Osteoblast (primary cell): Measurements from ENCODE around the gene MCL1. TPM values are rescaled to one million over a fixed set of nuclear protein-coding genes. Genes with fewer than 3 reads are reported as not detected.

Experiments used
- DNase-seq: peaks from one replicate; pipeline ENCODE4 v3.0.0; 2011; ENCODE audit warnings: low spot score, mixed read lengths; ENCODE audit not compliant: insufficient read length; ENCODE audit errors: missing footprints
- H2AFZ ChIP-seq: 2 replicates; pipeline ENCODE4 v1.6.0; 2011; ENCODE audit warnings: mild to moderate bottlenecking, low read length
- H3K27ac ChIP-seq: 2 replicates; pipeline ENCODE4 v1.5.1; 2011; ENCODE audit warnings: mild to moderate bottlenecking, low read depth, low read length, moderate library complexity
- H3K27me3 ChIP-seq: 2 replicates; pipeline ENCODE4 v1.6.0; 2012; ENCODE audit warnings: mild to moderate bottlenecking, control low read depth, inconsistent platforms, low read length, moderate library complexity; ENCODE audit not compliant: insufficient read depth
- H3K36me3 ChIP-seq: 2 replicates; pipeline ENCODE4 v1.5.1; 2011; ENCODE audit warnings: mild to moderate bottlenecking, low read length, control low read depth, moderate library complexity; ENCODE audit not compliant: insufficient read depth
- H3K4me1 ChIP-seq: 2 replicates; pipeline ENCODE4 v1.5.1; 2011; ENCODE audit warnings: mild to moderate bottlenecking, low read length, control low read depth, moderate library complexity; ENCODE audit not compliant: insufficient read depth
- H3K4me2 ChIP-seq: 2 replicates; pipeline ENCODE4 v1.6.0; 2011; ENCODE audit warnings: mild to moderate bottlenecking, low read length; ENCODE audit not compliant: insufficient read depth
- H3K4me3 ChIP-seq: fragments of 200-600 bp; sonication (generic); 3 replicates; pipeline ENCODE4 v1.5.1; 2012; ENCODE audit warnings: mild to moderate bottlenecking, low read length, inconsistent platforms; ENCODE audit not compliant: insufficient read depth
- H3K79me2 ChIP-seq: 2 replicates; pipeline ENCODE4 v1.6.0; 2012; ENCODE audit warnings: mild to moderate bottlenecking, low read length, control low read depth, inconsistent platforms; ENCODE audit not compliant: insufficient read depth
- H3K9me3 ChIP-seq: 2 replicates; pipeline ENCODE4 v1.5.1; 2011; ENCODE audit warnings: low read depth, low read length, control low read depth
- H4K20me1 ChIP-seq: 2 replicates; pipeline ENCODE4 v1.6.0; 2012; ENCODE audit warnings: mild to moderate bottlenecking, low read length, control low read depth; ENCODE audit not compliant: insufficient read depth
- CTCF ChIP-seq: IDR thresholded peaks from 2 replicates; pipeline ENCODE4 v1.5.1; 2011; ENCODE audit warnings: mild to moderate bottlenecking, low read depth, low read length, moderate library complexity; ENCODE audit errors: extremely low read depth
- total RNA-seq: library from RNA; depleted of rRNA; stranded (reverse); fragments of >200 nt; gene quantifications from 2 replicates; pipeline ENCODE4 v1.2.3, GENCODE V29; 2012

Gene MCL1
- total RNA-seq, 1 donor = 176 TPM

- H3K4me1 ChIP-seq = peaks cover 28% of the 10 kb centered on the region
- H3K36me3 ChIP-seq = peaks cover 7% of the 10 kb centered on the region
- no peak for TF ChIP-seq CTCF
- no peaks in the 10 kb centered on the region for H3K9me3 ChIP-seq
- no peak overlapping the region for H3K4me2 ChIP-seq
- H3K4me3 ChIP-seq = no peak overlapping the region
- H3K27ac ChIP-seq = peak overlapping the region; percentile 54
- H3K79me2 ChIP-seq = no peaks in the 10 kb centered on the region
- DNase-seq = peak; percentile 96
- no peak overlapping the region for H2AFZ ChIP-seq
- H3K27me3 ChIP-seq = no peaks in the 10 kb centered on the region
- H4K20me1 ChIP-seq = no peaks in the 10 kb centered on the region
Observed at GRCh38 chr1:150551051-150551783, 28.2 kb downstream of the MCL1 start.

DNA sequence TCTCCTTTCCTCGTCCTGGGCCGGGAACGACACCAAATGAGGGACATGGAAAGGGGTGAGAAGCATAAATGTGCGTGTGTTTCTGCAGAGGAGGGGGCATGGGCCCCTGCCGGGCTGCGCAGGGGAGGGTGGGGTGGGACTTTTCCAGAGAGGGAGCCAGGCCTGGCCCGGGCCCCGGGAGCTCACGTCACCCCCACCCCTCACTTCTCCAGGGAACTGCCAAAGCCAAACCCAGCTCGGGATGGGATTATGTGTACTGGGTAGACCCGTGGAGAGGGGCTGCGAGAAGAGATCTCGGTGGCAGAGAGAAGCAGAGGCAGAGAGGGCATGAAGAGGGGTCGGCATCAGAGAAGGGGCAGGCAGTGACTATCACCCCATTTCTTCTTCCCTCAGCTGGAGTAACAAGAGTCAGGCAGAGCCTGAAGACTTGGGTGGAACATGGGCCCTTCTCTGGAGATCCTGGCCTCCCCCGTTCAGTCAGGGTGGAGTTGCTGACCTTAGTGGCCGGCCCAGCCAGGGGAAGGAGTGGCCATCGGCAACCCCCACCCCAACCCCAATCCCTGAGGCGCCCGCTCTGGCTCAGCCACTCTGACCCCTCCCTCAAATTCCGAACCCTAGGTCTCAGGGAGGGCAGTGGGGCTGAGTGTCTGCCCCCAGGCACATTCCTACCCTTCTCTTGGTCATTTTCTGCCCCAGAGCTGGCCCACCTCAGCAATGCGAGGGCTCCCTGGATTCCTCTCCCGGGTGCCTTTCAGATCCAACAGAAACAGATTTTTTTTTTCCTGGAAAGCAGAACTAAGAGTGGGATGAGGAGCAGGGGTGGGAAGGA lies 29.0 kb downstream of the MCL1 start:
- peak overlapping the region; percentile 72 for H3K4me3 ChIP-seq
- no peaks in the 10 kb centered on the region for H3K9me3 ChIP-seq
- no peaks in the 10 kb centered on the region for H3K27me3 ChIP-seq
- H3K79me2 ChIP-seq = no peaks in the 10 kb centered on the region
- H3K4me2 ChIP-seq = peak overlapping the region; percentile 81
- H3K36me3 ChIP-seq = peaks cover 1% of the 10 kb centered on the region
- no peak for TF ChIP-seq CTCF
- DNase-seq = peak; percentile 86
- H3K4me1 ChIP-seq = peaks cover 28% of the 10 kb centered on the region
- H4K20me1 ChIP-seq = no peaks in the 10 kb centered on the region
- peak overlapping the region; percentile 54 for H3K27ac ChIP-seq
- H2AFZ ChIP-seq = no peak overlapping the region

GRCh38 chr1:150549496-150550221 lies 29.8 kb downstream of the MCL1 start:
- DNase-seq = peak; percentile 96
- Histone ChIP-seq H2AFZ (no peak overlapping the region), H3K4me1 (peaks cover 28% of the 10 kb centered on the region)

More at GRCh38 chr1:150549496-150550221, 29.8 kb downstream of the MCL1 start:
- peak overlapping the region; percentile 81 for H3K4me2 ChIP-seq
- H3K9me3 ChIP-seq = no peaks in the 10 kb centered on the region
- H3K79me2 ChIP-seq = no peaks in the 10 kb centered on the region
- H4K20me1 ChIP-seq = no peaks in the 10 kb centered on the region
- H3K4me3 ChIP-seq = peak overlapping the region; percentile 72
- no peaks in the 10 kb centered on the region for H3K36me3 ChIP-seq
- H3K27ac ChIP-seq = no peak overlapping the region
- H3K27me3 ChIP-seq = no peaks in the 10 kb centered on the region
- peak; percentile 16 for TF ChIP-seq CTCF
